ENCODE data around the gene GRM4.
A peak's percentile ranks its signal among the peaks of the same experiment; 100 is the strongest.

GRM4 gene

GRCh38 chr6:33976437-33977360 lies 169.2 kb downstream of the GRM4 start:
- DNase-seq, result no peak

- peak in 2 of 3 experiments; percentile 9 to 17 for DNase-seq
These were observed 170.0 kb downstream of the GRM4 start for GRCh38 chr6:33975661-33976436.

- DNase-seq, result no peak
These were observed 171.4 kb downstream of the GRM4 start for GRCh38 chr6:33974471-33974870.

- no peak for DNase-seq
These were observed 171.9 kb downstream of the GRM4 start for GRCh38 chr6:33974030-33974429.

- no peak for DNase-seq
These were observed 174.3 kb downstream of the GRM4 start for GRCh38 chr6:33971580-33971979.
